ENCODE measurements around the gene CDH5. TPM values are rescaled to one million over a fixed set of nuclear protein-coding genes. Genes with fewer than 3 reads are reported as not detected.
"Not testable (repeated sequence)": the region's sequence is repeated elsewhere in the genome, so short reads cannot be mapped to it uniquely, and the experiment has no call there.

CDH5 gene
- polyA plus RNA-seq (2013, experiment 1 of 4): 0.24 TPM
- polyA plus RNA-seq (2013, experiment 2 of 4): 0.16 TPM
- polyA plus RNA-seq (2013, experiment 3 of 4): 0.32 TPM
- polyA plus RNA-seq (2013, experiment 4 of 4): 0.53 TPM

GRCh38 chr16:66366433-66367299 lies at the start of gene CDH5:
CDH5 (plus strand) TSS chr16:66366691; CDS start chr16:66379338, 12,647 bp downstream.
- Histone ChIP-seq H3K27ac (ENCODE audit: insufficient read depth, low read depth, low read length, poor library complexity, severe bottlenecking) (no peak within 1 kb of the TSS), H3K4me3 (ENCODE audit: insufficient read depth, low read depth, low read length) (no peak within 1 kb of the TSS), H3K4me1 (ENCODE audit: control insufficient read depth, insufficient read depth, low read length) (peaks cover 18% of the 10 kb centered on the region), H3K9me3 (ENCODE audit: control insufficient read depth, low read length) (no peaks in the 10 kb centered on the region), H3K27me3 (ENCODE audit: control insufficient read depth, insufficient read depth, low read length, poor library complexity, severe bottlenecking) (no peaks in the 10 kb centered on the region), H3K36me3 (ENCODE audit: control insufficient read depth, insufficient read depth, low read length) (no peaks in the 10 kb centered on the region)
- 84 to 86% methylated on average over 25 of the region's 25 CpGs for WGBS, 2 experiments

GRCh38 chr16:66318505-66318904 lies 48.0 kb upstream of the CDH5 start:
- no peaks in the 10 kb centered on the region for H3K27me3 ChIP-seq (ENCODE audit: control insufficient read depth, insufficient read depth, low read length, poor library complexity, severe bottlenecking)
- no peaks in the 10 kb centered on the region for H3K36me3 ChIP-seq (ENCODE audit: control insufficient read depth, insufficient read depth, low read length)
- H3K27ac ChIP-seq (ENCODE audit: insufficient read depth, low read depth, low read length, poor library complexity, severe bottlenecking): no peak overlapping the region
- H3K4me3 ChIP-seq (ENCODE audit: insufficient read depth, low read depth, low read length): no peak overlapping the region
- 100% methylated on average over 1 of the region's 1 CpG; no CpG with 5 or more reads in 1 of the 2 experiments for WGBS, 2 experiments
- no peaks in the 10 kb centered on the region for H3K4me1 ChIP-seq (ENCODE audit: control insufficient read depth, insufficient read depth, low read length)
- H3K9me3 ChIP-seq (ENCODE audit: control insufficient read depth, low read length): no peaks in the 10 kb centered on the region

- Histone ChIP-seq H3K27ac (ENCODE audit: insufficient read depth, low read depth, low read length, poor library complexity, severe bottlenecking) (no peak overlapping the region), H3K4me3 (ENCODE audit: insufficient read depth, low read depth, low read length) (no peak overlapping the region), H3K4me1 (ENCODE audit: control insufficient read depth, insufficient read depth, low read length) (peaks cover 6% of the 10 kb centered on the region), H3K36me3 (ENCODE audit: control insufficient read depth, insufficient read depth, low read length) (no peaks in the 10 kb centered on the region), H3K9me3 (ENCODE audit: control insufficient read depth, low read length) (no peaks in the 10 kb centered on the region), H3K27me3 (ENCODE audit: control insufficient read depth, insufficient read depth, low read length, poor library complexity, severe bottlenecking) (no peaks in the 10 kb centered on the region)
Observed at GRCh38 chr16:66320774-66321173, 45.7 kb upstream of the CDH5 start.

GRCh38 chr16:66322174-66322573 lies 44.3 kb upstream of the CDH5 start:
- peaks cover 6% of the 10 kb centered on the region for H3K4me1 ChIP-seq (ENCODE audit: control insufficient read depth, insufficient read depth, low read length)
- no peaks in the 10 kb centered on the region for H3K36me3 ChIP-seq (ENCODE audit: control insufficient read depth, insufficient read depth, low read length)
- 86 to 90% methylated on average over 4 of the region's 4 CpGs for WGBS, 2 experiments
- no peaks in the 10 kb centered on the region for H3K27me3 ChIP-seq (ENCODE audit: control insufficient read depth, insufficient read depth, low read length, poor library complexity, severe bottlenecking)
- H3K9me3 ChIP-seq (ENCODE audit: control insufficient read depth, low read length): no peaks in the 10 kb centered on the region
- H3K4me3 ChIP-seq (ENCODE audit: insufficient read depth, low read depth, low read length): no peak overlapping the region
- no peak overlapping the region for H3K27ac ChIP-seq (ENCODE audit: insufficient read depth, low read depth, low read length, poor library complexity, severe bottlenecking)

GRCh38 chr16:66324815-66325515 lies 41.5 kb upstream of the CDH5 start:
- 47 to 50% methylated on average over 11 of the region's 11 CpGs for WGBS, 2 experiments
- H3K27me3 ChIP-seq (ENCODE audit: control insufficient read depth, insufficient read depth, low read length, poor library complexity, severe bottlenecking): no peaks in the 10 kb centered on the region
- no peak overlapping the region for H3K27ac ChIP-seq (ENCODE audit: insufficient read depth, low read depth, low read length, poor library complexity, severe bottlenecking)
- H3K36me3 ChIP-seq (ENCODE audit: control insufficient read depth, insufficient read depth, low read length): no peaks in the 10 kb centered on the region
- peaks cover 9% of the 10 kb centered on the region for H3K4me1 ChIP-seq (ENCODE audit: control insufficient read depth, insufficient read depth, low read length)
- H3K9me3 ChIP-seq (ENCODE audit: control insufficient read depth, low read length): no peaks in the 10 kb centered on the region
- no peak overlapping the region for H3K4me3 ChIP-seq (ENCODE audit: insufficient read depth, low read depth, low read length)

- no peak overlapping the region for H3K4me3 ChIP-seq (ENCODE audit: insufficient read depth, low read depth, low read length)
- no peaks in the 10 kb centered on the region for H3K27me3 ChIP-seq (ENCODE audit: control insufficient read depth, insufficient read depth, low read length, poor library complexity, severe bottlenecking)
- H3K36me3 ChIP-seq (ENCODE audit: control insufficient read depth, insufficient read depth, low read length): no peaks in the 10 kb centered on the region
- WGBS, 2 experiments: 84 to 90% methylated on average over 8 of the region's 8 CpGs
- H3K4me1 ChIP-seq (ENCODE audit: control insufficient read depth, insufficient read depth, low read length): peaks cover 9% of the 10 kb centered on the region
- no peaks in the 10 kb centered on the region for H3K9me3 ChIP-seq (ENCODE audit: control insufficient read depth, low read length)
- H3K27ac ChIP-seq (ENCODE audit: insufficient read depth, low read depth, low read length, poor library complexity, severe bottlenecking): no peak overlapping the region
Observed at GRCh38 chr16:66325717-66326376, 40.6 kb upstream of the CDH5 start.

GRCh38 chr16:66326991-66327513 lies 39.4 kb upstream of the CDH5 start:
- Histone ChIP-seq H3K9me3 (ENCODE audit: control insufficient read depth, low read length) (no peaks in the 10 kb centered on the region), H3K36me3 (ENCODE audit: control insufficient read depth, insufficient read depth, low read length) (no peaks in the 10 kb centered on the region), H3K27me3 (ENCODE audit: control insufficient read depth, insufficient read depth, low read length, poor library complexity, severe bottlenecking) (no peaks in the 10 kb centered on the region), H3K4me1 (ENCODE audit: control insufficient read depth, insufficient read depth, low read length) (peaks cover 9% of the 10 kb centered on the region), H3K4me3 (ENCODE audit: insufficient read depth, low read depth, low read length) (no peak overlapping the region), H3K27ac (ENCODE audit: insufficient read depth, low read depth, low read length, poor library complexity, severe bottlenecking) (no peak overlapping the region)
- 71 to 77% methylated on average over 17 of the region's 17 CpGs for WGBS, 2 experiments

GRCh38 chr16:66328282-66328681 lies 38.2 kb upstream of the CDH5 start:
- no peaks in the 10 kb centered on the region for H3K9me3 ChIP-seq (ENCODE audit: control insufficient read depth, low read length)

GRCh38 chr16:66331464-66331863 lies 35.0 kb upstream of the CDH5 start:
- 87 to 95% methylated on average over 2 of the region's 2 CpGs for WGBS, 2 experiments
- H3K4me3 ChIP-seq (ENCODE audit: insufficient read depth, low read depth, low read length); H3K4me1 ChIP-seq (ENCODE audit: control insufficient read depth, insufficient read depth, low read length); H3K27me3 ChIP-seq (ENCODE audit: control insufficient read depth, insufficient read depth, low read length, poor library complexity, severe bottlenecking); H3K9me3 ChIP-seq (ENCODE audit: control insufficient read depth, low read length); H3K36me3 ChIP-seq (ENCODE audit: control insufficient read depth, insufficient read depth, low read length); H3K27ac ChIP-seq (ENCODE audit: insufficient read depth, low read depth, low read length, poor library complexity, severe bottlenecking): not testable (repeated sequence)

More at GRCh38 chr16:66328282-66328681, 38.2 kb upstream of the CDH5 start:
- no peak overlapping the region for H3K27ac ChIP-seq (ENCODE audit: insufficient read depth, low read depth, low read length, poor library complexity, severe bottlenecking)
- no peak overlapping the region for H3K4me3 ChIP-seq (ENCODE audit: insufficient read depth, low read depth, low read length)
- peaks cover 9% of the 10 kb centered on the region for H3K4me1 ChIP-seq (ENCODE audit: control insufficient read depth, insufficient read depth, low read length)
- WGBS, 2 experiments: 90 to 92% methylated on average over 11 of the region's 11 CpGs
- no peaks in the 10 kb centered on the region for H3K36me3 ChIP-seq (ENCODE audit: control insufficient read depth, insufficient read depth, low read length)
- no peaks in the 10 kb centered on the region for H3K27me3 ChIP-seq (ENCODE audit: control insufficient read depth, insufficient read depth, low read length, poor library complexity, severe bottlenecking)

All from ectodermal cell (in vitro differentiated cells).